Activated CD8-positive, alpha-beta memory T cell treated with anti-CD3 and anti-CD28 coated beads for 4 hours (primary cell): Measurements from ENCODE around the gene DIP2C.

Source experiments
- DNase-seq, 2 donors: peaks; one replicate each; pipeline ENCODE4 v3.0.0-alpha.2; 2020; ENCODE audit warnings: low read depth in 2 of 2

DIP2C gene

DNA sequence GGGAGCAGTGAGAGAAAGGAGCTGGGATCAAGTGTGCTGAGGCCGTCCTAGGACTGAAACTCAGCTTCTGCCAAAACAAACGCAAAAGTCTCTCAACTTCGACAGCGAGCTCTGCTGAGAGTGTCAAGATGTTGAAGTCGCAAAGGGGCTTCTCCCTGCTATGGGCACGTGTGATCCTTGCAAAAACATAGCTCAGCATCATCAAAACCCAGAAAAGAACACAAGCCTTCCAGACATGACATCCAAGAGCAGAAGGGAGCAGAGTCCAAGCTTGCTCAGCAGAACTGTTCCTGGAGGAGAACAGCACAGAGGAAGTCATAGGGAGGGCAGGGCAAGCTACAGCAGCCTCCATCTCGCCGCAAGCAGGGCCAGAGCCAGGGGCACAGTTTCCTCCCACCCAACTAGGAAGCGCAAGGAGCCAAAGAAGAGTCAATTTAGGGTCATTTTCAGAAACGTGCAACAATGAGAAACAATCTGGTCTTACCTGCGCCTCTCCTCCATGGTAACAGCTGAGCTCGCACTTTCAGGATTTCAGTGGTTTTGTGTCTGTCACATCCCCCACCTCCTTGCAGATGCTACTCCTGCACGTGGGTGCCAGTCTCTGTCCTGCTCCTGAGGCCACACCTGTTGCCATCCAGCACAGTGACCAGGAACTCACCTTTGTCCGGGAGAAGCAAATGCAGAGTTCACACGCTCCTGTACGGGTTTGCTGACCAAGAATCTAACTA lies 113.9 kb downstream of the DIP2C start:
- DNase-seq, result no peak

GRCh38 chr10:572696-573095 lies 116.8 kb downstream of the DIP2C start:
- no peak for DNase-seq

DNA sequence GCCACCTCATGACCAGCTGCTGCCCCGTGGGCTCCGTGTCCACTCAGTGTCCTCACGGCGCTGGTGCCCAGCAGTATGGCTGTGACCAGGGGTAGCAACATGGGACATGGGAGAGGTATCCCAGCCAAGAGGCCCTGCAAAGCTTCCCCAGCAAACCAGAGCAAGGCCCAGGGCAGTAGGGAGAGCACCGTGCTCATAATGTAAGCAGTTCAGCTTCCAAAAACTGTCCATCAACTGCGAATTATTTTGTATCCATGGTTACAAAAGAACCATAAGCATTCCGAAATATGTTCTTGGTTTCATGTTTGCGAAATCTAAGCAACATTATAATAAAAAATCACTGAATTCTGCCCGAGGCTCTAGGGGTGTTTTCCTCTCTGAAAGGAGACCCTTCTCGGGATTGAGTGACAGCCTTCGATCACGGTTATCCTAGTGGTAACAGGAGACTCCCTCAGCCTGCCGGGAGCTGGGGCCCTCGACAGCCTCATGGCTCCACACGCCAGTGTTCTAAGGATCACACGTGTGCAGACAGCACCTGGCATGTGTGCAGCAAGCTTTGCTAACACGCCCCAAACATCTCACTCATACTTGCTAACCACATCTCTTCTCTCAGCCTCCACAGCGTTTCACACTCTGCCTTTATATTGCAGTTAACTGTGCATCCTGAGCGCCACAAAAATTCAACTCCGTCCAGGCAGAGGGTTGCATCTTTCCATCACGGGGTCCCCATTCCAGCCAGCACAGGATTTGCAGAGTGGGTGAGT lies 117.6 kb downstream of the DIP2C start:
- DNase-seq, result no peak

DNA sequence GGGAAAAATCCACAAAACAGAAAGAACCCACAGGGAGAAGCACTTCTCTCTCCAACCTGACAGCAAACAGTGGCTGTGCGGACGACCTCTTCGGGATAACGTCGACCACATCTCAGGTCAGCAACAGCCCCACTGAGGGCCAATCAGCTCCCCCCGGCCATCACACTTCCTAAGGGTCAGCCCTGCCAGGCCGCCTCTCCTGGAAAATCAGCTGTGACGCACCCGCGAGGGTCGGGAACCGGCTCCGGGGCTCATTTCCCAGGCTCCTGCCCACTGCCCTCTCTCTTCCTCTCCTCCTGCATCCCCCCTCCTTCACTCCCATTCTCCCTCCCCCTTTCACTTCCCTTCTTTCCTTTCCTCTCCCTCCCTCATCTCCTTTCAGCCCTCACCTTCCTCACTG lies 118.3 kb downstream of the DIP2C start:
- DNase-seq, result no peak

- no peak for DNase-seq
Observed at GRCh38 chr10:570628-571163, 118.8 kb downstream of the DIP2C start.

GRCh38 chr10:569961-570627 lies 119.4 kb downstream of the DIP2C start:
- DNase-seq, result no peak

DNA sequence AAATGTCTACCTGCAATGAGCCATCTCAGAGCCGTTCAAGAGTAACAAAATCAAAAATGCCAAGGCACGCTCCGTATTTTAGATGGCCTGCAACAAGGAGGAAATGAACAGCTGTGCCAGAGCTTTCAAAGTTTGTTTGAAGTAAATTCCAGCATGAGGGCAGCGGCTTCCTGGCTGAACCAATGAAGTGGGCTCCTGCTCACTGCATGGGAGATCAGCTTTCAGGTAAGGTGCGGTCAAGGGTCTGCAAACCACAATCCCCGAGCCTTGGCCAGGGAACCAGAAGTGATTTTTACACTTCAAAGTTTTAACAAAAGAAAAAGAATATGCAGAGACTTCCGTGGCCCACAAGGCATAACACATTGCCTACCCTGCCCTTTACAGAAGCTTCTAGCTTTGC lies 120.6 kb downstream of the DIP2C start:
- DNase-seq, result no peak

DNA sequence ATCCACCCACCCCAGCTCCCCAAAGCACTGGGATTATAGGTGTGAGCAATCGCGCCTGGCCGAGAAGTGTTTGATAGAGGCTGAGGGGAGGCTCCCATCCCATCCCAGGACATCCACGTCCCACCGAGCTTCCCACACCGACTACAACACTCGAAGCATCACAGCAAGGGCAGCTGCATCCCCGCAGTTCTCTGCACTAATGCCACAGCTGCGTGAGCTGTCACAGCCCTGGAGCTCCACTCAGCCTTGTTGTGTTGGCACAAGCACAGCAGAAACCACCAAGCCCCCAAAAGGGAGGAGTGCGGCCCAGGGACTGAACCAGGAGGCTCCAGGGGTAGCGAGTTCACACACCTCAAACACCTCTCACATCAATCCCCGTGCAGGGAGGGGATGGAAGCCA lies 121.6 kb downstream of the DIP2C start:
- DNase-seq, result no peak

DNA sequence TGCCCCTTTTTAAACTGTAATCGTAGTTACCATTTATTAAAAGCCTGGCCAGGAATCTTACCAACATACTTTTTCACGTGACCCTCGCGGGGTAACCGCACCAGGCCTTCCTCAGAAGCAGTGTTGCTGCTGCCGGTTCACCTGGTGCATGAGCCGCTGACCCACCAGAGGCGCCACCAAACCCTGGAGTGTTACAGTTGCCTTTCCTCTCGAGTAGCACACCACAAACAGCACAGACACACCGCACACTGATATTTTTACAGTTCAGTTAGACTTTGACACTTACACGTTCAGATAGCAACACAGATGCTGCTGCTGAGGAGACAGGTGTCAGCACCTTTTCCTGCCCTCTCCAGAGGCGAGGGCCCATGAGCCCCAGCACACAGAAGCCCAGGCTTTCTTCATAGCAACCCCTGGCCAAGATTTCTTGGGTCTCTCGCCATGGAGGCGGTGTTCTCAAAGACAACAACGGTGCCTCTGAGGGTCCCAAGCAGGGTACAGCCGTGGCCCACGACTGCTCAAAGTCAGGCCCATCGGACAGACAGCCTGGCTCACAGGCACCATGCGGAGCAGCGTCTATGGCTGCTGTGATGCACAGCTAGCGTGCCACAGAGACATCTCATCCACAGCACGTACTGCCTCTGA lies 123.1 kb downstream of the DIP2C start:
- DNase-seq, result no peak

DNA sequence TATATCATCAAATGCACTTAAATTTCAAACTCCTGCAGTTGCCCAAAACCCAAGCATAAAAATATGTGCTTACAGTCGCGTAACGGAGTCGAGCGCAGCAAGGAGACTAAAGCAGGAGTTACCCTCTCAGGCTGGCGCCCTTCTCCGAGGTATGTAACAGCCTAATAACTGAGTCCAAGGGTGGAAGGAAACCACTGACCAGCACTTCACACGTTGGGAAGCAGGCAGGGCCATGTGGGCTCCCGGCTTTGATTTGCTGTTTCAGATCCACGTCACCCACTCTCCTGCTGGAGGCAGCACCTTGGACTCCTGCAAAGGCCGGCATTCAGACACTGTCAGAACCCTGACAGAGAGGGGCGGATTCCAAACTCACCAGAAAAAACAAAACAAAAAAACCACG lies 123.8 kb downstream of the DIP2C start:
- no peak for DNase-seq

GRCh38 chr10:565146-565545 lies 124.3 kb downstream of the DIP2C start:
- no peak for DNase-seq

DNA sequence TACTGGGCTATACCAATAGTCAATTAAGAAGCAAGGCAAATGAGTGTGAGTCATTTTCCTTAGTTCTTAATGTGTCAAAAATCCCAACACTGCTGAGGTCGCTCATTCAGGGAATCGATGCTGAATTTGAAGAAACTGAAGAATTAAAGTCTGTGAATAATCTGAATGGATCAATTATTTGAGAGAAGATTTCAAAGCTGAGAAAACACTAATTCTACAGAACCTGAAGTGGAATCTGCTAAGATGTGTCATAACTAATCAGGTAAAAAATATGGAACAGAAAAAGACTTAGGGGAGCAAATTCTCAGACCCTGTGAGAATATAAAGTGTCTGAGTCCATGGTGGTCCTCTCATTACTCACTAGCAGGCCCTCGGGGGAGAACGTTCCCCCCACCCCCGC lies 125.6 kb downstream of the DIP2C start:
- no peak for DNase-seq

DNA sequence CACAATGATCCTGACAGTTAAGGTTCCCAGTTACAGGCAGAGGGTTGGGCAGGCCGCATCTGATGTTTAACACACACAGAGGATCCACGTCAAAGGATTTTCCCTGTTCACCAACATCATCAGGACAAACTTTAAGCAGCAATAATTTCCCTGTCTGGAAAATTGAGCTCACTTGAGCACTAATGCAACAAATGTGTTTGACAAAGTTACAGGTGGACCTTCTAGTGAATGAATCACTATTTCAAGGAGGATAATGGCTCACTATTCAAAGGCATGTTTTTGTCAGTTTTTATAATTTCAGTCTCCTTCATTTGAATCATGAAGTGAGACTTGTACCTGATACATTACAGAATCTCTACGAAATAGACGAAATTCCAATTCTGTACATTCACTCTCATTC lies 127.3 kb downstream of the DIP2C start:
- DNase-seq, result no peak

GRCh38 chr10:561721-562120 lies 127.7 kb downstream of the DIP2C start:
- DNase-seq, result no peak

DNA sequence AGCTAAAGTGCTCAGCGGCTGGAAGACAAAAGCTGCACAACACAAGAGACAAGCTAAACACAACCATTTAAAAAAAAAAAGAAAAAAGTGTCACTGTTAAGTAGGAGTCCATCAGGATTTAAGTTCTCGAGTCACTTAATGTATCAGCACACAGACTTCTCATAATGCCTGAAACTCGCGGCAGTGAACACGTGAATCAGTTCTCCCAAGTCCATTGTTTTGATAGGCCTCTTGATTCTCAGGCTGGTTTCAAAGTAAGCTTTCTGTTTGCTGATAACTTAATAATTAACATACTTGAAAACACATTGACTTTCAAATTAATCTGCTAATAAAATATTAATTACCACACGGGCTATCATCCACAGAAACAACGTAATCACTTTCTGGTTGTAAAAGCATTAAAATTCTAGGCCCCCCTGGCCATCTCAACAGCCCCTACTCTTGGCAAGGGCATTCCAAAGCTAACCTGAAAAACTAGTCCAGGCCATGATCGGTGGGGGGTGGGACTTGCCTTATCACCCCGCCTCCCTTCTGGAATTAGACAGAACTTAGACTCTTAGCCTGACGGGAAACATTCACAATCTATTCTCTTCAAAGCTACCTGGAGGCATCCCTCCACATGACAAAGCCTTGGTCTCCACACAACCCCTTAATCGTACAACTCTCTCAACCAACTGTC lies 129.0 kb downstream of the DIP2C start:
- no peak for DNase-seq

DNA sequence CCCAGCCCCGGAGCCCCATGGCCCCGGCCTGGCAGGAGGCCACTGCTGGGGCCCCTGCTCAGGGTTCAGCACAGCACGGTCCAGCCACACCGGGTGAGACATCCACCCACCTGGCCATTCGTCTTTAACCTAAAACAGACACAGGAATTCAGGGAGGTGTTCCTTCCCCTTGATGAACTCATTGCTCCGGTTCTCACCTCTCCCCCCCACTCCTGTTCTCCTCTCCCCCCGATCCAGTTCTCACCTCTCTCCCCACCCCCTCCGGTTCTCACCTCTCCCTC lies 129.8 kb downstream of the DIP2C start:
- no peak for DNase-seq

DNA sequence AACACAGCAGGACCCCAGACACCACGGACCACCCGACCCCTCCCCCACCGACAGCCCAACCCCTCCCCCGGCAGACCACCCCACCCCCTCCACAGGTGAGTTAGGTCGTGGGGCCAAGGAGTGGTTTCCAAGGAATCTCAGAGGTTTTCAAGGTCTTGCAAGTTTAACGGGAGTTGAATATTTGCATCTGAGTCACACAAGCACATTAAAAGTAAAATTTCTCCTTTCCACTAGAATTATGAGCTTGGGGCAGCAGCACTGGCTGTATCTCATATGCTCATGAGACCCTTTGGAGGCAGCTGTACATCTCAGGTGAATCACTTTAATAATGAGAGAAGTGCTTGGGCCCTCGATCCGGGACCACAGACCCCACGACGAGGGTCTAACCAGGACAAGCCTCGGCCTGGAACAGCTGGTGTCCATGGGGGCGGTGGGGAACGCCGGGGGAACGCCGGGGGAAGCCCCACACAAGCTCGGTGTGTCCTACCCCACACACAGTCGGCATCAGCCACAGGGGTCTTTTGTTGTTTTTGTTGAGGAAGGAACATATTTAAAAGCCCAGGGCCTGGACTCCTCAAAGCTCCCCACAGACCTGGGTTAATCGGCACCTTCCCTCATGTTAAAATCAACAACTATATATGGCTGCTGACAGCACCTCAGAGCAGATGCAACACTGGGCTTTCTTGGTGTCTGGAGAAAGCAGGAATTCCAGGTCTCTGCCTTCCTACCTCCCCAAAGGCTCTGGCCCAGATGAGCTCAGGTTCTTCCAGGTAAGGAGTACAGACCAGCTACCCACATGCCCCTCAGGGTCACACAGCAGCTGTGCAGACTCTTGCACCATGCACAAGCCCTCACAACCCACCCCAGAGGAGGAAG lies 130.3 kb downstream of the DIP2C start:
- DNase-seq, result no peak

DNA sequence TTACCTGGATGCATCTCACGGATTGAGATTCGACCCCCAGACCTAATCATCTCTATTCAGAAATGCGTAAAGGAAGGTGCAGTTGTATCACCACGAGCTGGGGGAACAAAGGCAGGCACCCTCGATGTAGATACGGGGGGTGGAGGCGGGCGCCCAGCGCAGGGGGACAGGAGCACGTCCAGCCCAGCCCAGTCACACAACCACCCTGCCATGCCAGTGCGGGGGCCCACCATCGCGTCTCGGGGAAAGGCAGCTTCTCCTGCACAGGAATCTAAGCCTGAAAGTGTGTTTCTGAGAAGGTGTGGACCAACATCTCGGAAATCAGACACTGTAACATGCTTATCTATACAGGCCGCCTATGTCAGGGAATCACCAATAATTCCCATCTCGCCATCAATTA lies 131.1 kb downstream of the DIP2C start:
- DNase-seq, result no peak

GRCh38 chr10:557792-558328 lies 131.6 kb downstream of the DIP2C start:
- DNase-seq, result no peak

GRCh38 chr10:556971-557637 lies 132.4 kb downstream of the DIP2C start:
- DNase-seq, result no peak
